NCI-H345 treated with DMSO at 0.1 percent for 48 hours (cell line): ENCODE measurements around the gene SH3PXD2A.

Source experiments
- DNase-seq: peaks from one replicate; lab custom pipeline; 2025; ENCODE audit not compliant: unreplicated experiment; lab: John Stamatoyannopoulos, UW

Gene SH3PXD2A

DNA sequence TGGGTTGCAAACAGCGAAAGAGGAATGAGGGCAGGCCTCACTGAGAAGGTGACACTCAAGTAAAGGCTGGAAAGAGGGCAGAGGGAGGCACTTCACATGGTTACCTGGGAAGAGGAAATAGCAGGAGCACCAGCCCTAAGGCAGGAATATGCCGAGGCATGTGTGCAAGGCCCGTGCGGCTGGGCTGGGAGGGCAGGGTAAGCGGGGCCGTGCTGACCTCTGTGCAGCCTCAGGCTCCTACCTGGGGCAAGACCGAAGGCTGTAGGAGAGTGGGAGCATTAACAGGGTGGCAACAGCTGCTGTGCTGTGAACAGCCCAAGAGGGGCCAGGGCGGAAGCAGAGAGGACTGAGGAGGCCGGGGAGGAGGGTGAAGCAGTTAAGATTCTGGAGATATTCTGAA lies 24.0 kb upstream of the SH3PXD2A start:
- no peak for DNase-seq

DNA sequence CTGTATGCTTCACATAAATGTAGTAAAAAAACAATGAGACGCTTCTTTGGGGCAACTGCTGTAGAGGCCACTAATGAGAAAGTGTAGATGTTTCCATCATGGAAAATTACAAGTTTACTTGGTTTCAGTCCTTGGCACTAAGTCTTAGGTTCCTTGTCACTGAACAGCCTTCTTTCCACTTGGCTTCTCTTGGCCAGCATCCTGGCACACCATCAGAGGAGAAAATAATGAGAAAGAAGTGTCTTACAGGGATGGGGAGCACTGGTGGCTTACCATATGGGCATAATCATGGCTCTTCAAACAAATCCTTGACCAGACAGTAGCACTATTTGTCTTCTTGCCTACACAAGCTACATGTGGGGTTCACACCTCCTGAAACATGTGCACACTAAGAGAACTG lies 22.5 kb upstream of the SH3PXD2A start:
- no peak for DNase-seq

GRCh38 chr10:103876155-103876554 lies 20.8 kb upstream of the SH3PXD2A start:
- DNase-seq, result no peak

- no peak for DNase-seq
Measured at GRCh38 chr10:103874730-103875129, 19.4 kb upstream of the SH3PXD2A start.

DNA sequence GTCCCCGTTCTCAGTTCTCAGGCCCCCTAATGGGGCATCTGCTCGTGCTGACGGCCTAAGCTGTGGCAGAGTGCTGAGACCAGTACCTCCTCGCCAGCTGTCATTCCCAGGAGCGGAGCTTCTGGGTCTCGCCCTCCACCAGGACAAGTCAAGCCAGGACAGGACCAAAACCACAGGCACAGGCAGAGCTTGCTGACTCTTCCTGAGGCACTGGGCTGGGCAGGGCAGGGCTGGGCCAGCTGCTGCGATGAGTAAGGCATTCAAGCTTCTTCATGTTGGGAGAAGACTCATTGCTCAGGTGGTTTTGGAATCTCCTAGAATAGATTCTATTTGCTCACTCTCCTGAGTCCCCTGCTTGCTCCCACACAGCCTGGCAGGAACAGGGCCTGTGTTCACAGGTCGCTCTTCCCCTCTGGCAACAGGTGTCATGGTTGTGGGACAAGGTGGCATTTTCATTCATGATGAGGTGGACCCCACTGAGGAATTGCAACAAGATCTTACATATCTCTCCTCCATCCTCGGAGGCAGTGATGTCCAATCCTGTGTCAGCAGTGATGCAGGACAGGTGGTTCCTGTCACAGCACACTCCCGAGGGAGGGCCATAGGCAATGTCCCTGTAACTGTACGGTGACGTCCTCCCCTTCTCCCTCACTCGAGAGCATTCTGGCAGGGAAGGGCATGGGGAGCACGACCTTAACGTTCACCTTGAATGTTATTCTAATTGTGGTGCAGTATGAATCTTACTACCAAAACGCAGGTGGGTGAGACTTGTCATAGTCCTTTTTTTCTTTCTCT lies 17.0 kb upstream of the SH3PXD2A start:
- DNase-seq, result no peak

DNA sequence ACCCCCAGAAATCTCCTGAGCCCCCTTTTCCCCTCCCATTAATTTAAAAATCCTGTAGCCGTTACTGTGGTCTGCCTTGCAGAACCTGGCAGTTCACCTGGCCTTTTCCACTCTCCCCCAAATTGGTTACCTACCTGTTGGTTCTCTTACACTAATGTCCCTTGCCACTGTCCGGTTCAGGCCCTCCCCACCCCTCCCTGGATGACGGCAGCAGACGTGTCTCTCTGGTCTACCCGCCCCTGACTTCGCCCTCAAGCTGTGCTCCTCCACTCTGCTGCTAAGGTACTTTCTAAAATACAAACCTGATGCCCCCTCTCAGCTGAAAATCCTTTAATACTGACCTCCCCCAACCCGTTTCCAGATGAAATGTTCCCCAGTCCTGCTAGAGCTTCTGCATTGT lies 15.6 kb upstream of the SH3PXD2A start:
- no peak for DNase-seq

- no peak for DNase-seq
Measured at GRCh38 chr10:103870516-103870915, 15.1 kb upstream of the SH3PXD2A start.

- no peak for DNase-seq
Measured at GRCh38 chr10:103869336-103869735, 14.0 kb upstream of the SH3PXD2A start.

DNA sequence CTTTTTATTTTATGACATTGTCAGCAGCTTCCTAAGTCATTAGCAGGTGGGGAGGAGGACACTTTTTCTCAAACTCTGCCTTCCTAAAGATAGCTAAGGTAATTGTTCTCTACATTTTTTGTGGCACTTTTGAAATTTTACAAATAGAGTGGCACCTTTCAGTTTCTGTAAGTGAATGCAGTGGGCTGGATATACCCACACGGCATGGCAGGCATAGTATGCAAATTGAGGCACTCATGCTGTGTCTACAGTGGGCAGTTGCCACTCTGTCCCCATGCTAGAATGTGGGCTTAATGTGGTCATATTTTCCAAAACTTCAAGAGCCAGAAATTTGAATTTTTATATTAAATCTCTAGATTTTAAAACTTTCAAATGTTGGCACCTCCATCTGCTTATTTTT lies 12.8 kb upstream of the SH3PXD2A start:
- no peak for DNase-seq

DNA sequence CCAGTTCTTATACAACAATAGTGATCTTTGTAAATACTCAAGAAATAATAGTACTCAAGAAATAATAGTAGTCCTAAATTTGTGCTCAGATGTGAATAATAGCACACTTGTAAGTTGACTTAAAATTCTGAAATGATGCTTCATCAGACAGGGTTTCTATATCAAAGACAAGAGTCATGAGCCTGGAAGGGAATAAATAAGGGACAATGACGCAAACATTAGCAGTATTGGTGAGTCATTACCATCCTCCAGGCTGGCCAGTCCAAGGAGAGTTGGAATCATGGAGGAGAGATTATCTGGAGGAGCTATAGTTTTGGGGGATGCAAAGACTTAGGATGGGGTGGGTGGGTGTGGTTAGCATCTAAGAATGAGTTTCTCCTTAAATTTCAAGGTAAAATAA lies 6.1 kb upstream of the SH3PXD2A start:
- DNase-seq, result no peak

DNA sequence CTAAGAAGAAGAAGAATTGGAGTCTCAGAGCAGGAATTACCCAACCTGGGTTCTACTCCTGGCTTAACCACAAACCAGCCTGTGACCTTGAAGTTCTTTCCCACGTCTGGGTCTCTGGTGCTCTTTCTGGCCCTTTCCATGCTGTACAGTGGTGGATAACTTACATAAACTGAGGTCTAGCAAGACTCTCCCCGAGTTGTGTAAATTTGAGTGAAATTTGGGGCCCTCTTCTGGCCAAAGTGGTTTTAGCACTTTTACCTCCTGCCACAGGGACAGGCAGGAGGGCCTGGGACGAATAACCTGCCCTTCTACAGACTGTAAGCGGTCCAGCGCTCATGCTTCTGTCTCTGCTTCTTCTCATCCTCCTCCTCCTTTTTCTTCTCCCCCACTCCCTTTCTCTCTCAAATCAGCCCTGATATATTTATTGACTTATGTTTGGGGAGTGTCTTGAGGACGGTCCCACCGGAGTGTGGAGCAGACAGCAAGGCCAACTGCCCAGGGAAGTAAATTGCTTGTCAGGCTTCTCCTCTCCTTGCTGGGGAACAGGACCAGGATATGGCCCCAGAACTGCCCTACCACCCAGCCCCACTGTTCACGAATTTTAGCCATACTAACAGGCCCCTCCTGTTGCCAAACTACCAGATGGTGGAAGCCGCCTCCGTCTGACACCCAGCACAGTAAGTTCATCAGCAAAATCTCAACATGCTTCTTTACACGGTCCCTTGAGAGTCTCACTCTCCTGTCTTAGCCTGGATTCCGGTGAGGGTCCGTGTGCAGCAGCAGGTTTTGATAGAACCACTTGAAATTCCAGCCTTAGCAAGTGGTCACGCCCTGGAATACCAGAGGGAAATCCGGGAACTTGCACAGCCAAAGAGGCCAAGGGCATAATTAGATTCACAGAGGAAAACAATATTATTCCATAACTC lies 4.0 kb upstream of the SH3PXD2A start:
- DNase-seq, result no peak

DNA sequence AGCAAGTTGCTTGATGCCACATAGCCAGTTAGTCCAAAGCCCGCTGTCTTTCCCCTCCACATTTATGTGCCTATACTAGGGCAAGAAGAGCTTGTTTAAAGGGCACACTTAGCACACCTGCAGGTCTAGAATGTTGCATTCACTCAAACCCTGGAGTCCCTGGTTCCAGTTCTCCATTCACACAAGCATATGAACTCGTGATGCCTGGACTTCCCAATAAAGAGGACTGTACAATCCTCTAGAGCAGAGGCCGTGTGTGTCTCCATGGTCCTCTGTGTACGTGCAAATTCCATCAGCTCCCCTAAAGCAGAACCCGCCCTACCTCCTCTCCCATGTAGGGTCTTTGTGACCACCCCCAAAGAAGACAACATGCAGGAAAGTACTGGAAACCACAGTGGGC lies 3.0 kb upstream of the SH3PXD2A start:
- DNase-seq, result no peak

- no peak for DNase-seq
Measured at GRCh38 chr10:103856797-103857170, 1.4 kb upstream of the SH3PXD2A start.

GRCh38 chr10:103855852-103856796 lies 748 bp upstream of the SH3PXD2A start:
- no peak for DNase-seq

DNA sequence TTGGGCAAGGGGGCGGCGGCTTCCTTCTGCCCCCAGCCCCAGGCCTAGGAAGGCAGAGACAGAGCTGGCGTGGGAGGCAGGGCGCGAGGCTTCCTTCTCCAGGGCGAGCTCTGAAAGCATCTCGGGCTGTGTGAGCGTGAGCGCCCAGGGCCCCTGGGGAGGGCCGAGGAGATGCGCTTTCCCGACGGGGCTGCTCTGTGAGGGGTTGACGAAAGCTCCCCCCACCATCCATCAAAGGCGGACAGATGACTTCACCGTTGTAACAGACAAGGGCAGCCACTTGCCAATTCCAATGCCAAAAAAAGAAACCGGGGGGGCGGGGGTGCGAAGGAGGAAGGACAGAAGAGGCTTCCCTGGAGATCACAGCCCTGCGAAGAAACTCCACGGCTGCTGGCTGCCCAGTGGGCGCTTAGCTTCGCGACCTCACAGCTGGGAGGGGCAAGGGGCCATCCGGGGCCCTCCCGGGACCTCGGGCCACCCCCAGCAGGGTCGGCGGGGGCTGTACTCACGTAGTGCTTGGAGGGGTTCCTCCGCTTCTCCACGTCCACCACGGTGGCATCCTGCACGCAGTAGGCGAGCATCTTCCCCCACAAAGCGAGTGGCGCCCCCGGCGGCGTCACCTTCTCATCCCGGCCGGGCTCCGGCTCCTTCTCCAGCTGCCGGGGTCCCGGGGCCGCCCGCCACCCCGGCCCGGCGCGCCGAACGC lies 537 bp downstream of the SH3PXD2A start:
- DNase-seq, result no peak

DNA sequence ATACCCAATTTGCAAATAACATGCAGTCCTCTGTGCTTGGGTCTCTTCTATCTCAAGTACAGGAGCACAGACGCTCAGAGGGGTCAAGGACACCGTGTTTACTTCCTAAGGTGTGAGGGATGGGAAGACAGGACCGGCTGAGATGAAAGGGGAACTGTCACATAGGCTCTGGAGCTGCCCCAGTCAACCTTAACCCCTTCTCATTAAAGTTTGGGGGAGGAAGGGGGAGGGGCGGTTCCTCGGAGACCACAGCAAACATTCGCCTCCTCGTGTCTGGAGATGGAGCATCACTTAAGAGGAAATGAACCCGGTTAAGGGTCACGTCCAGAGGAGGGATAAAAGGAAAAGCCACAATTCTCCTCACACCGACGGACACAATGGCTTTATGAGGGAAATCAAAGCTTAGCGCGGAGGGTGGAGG lies 1.1 kb downstream of the SH3PXD2A start:
- DNase-seq, result no peak

DNA sequence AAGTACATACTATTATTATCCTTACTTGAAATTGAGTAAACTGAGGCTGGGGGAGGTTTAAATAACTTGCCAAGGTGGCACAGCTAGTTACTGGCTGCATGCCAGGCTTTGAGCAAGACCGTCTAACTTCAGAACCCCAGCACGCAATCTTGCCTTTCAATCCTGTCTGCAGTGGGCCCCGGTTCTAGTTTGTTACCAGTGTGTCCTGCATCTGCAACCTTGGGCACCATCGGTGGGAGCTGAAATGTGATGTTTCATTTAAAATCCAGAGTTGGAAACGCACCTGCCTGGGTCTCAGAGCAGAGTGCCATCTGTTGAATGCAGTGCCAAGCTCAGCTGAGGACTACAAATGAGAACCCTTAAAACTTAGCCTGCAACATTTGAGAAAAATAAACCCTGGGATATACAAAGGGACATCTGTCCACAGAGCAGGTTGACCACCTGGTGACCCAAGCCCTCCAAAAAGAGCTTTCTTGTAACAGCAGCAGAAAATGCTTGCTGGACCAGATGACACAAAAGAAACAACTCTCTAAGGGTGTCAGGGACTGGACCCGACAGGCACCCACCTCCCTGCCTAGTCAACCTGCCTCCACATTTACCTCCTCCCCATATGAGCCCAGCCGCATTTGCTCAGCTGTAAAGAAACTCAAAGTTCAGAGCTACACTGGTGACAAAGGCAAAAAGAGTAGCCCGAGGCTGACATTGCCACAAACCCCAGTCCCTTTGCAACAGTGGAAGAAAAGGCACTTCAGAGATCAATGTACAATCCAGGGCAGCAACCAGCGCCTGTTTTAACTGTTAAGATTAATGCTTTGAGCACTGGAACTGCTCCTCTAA lies 1.7 kb downstream of the SH3PXD2A start:
- no peak for DNase-seq

GRCh38 chr10:103852856-103853255 lies 2.5 kb downstream of the SH3PXD2A start:
- no peak for DNase-seq

- DNase-seq, result no peak
Measured at GRCh38 chr10:103852189-103852711, 3.1 kb downstream of the SH3PXD2A start.
